Naive thymus-derived CD4-positive, alpha-beta T cell (primary cell): ENCODE measurements around the gene NT5C2. TPM values are rescaled to one million over a fixed set of nuclear protein-coding genes. Genes with fewer than 3 reads are reported as not detected.

Experiments used
- ATAC-seq: fragments of 150-1000 bp; cut with Tn5 transposase; 2 replicates; pipeline ENCODE4 v1.10.0; 2021; ENCODE audit warnings: mild to moderate bottlenecking, moderate library complexity
- CTCF ChIA-PET: fragments of 350-600 bp; sonication (Branson Sonifier 250); formaldehyde crosslinking; loops from one replicate; lab custom pipeline; 2021; ENCODE audit warnings: antibody characterized with exemption; lab: Charles Lee
- POLR2A ChIA-PET: fragments of 350-600 bp; sonication (Branson Sonifier 250); formaldehyde crosslinking; loops from one replicate; lab custom pipeline; 2021; ENCODE audit warnings: antibody characterized with exemption, inconsistent platforms; lab: Charles Lee
- DNase-seq, 9 donors: peaks; one replicate each; pipeline versions ENCODE4 v3.0.0 to v3.0.0-alpha.2; 2020 to 2022; ENCODE audit warnings: mixed read lengths in 1 of 9
- H3K27ac ChIP-seq: one replicate; pipeline ENCODE4 v1.7.0; 2013; ENCODE audit warnings: mild to moderate bottlenecking, low read depth, low read length, moderate library complexity
- H3K27me3 ChIP-seq, 2 donors: one replicate each; pipeline ENCODE4 v1.7.0; 2013; ENCODE audit warnings: low read length in 2 of 2, mild to moderate bottlenecking in 2 of 2, moderate library complexity in 2 of 2; ENCODE audit not compliant: control insufficient read depth in 2 of 2, insufficient read depth in 2 of 2
- H3K36me3 ChIP-seq, 3 experiments: 1 replicate in 2 of 3; 2 replicates in 1 of 3; pipeline ENCODE4 v1.7.0; 2013; ENCODE audit warnings: low read length in 3 of 3, mild to moderate bottlenecking in 3 of 3, moderate library complexity in 1 of 3; ENCODE audit not compliant: insufficient read depth in 3 of 3, control insufficient read depth in 2 of 3
- H3K4me1 ChIP-seq, 2 donors: one replicate each; pipeline ENCODE4 v1.7.0; 2013; ENCODE audit warnings: low read length in 2 of 2, mild to moderate bottlenecking in 2 of 2, moderate library complexity in 1 of 2; ENCODE audit not compliant: control insufficient read depth in 2 of 2, insufficient read depth in 2 of 2
- H3K4me3 ChIP-seq: 2 replicates; pipeline ENCODE4 v1.7.0; 2013; ENCODE audit warnings: mild to moderate bottlenecking, low read length
- H3K9me3 ChIP-seq, 3 experiments: 1 replicate in 2 of 3; 2 replicates in 1 of 3; pipeline ENCODE4 v1.7.0; 2013; ENCODE audit warnings: low read length in 3 of 3; ENCODE audit not compliant: control insufficient read depth in 2 of 3
- H3K27ac Mint-ChIP-seq, 9 donors: one replicate each; pipeline ENCODE4 v1.8.0; 2020 to 2022; ENCODE audit warnings: mixed read lengths in 9 of 9, mild to moderate bottlenecking in 8 of 9, moderate library complexity in 5 of 9, inconsistent platforms in 2 of 9
- H3K27me3 Mint-ChIP-seq, 5 donors: one replicate each; pipeline ENCODE4 v1.8.0; 2021 to 2022; ENCODE audit warnings: mixed read lengths in 5 of 5, mild to moderate bottlenecking in 1 of 5
- H3K36me3 Mint-ChIP-seq, 5 donors: one replicate each; pipeline ENCODE4 v1.8.0; 2020 to 2022; ENCODE audit warnings: mixed read lengths in 5 of 5, mild to moderate bottlenecking in 3 of 5, inconsistent platforms in 1 of 5
- H3K4me1 Mint-ChIP-seq, 7 donors: one replicate each; pipeline ENCODE4 v1.8.0; 2020 to 2022; ENCODE audit warnings: mixed read lengths in 7 of 7, mild to moderate bottlenecking in 3 of 7, inconsistent platforms in 1 of 7
- H3K4me3 Mint-ChIP-seq, 10 donors: one replicate each; pipeline ENCODE4 v1.8.0; 2020 to 2022; ENCODE audit warnings: mild to moderate bottlenecking in 10 of 10, mixed read lengths in 10 of 10, moderate library complexity in 6 of 10, inconsistent platforms in 2 of 10
- H3K9me3 Mint-ChIP-seq, 11 donors: one replicate each; pipeline ENCODE4 v1.8.0; 2020 to 2022; ENCODE audit warnings: mixed read lengths in 11 of 11, mild to moderate bottlenecking in 4 of 11, inconsistent platforms in 1 of 11, moderate library complexity in 1 of 11
- intact Hi-C, 2 donors: fragments of 100-400 bp; cut with micrococcal nuclease; formaldehyde crosslinking; loops; one replicate each; pipeline ENCODE4 v1.15.1; 2023
- polyA plus RNA-seq, 2 donors: library from polyadenylated mRNA; unstranded; fragments of 300-500 nt; fragmentation: Illumina TruSeq; gene quantifications; one replicate each; pipeline ENCODE4 v1.2.3, GENCODE V29; 2021
- total RNA-seq, 6 experiments: library from RNA in 5 of 6; stranded (reverse) in 5 of 6; gene quantifications; 1 replicate in 5 of 6; 2 replicates in 1 of 6; pipeline ENCODE4 v1.2.3 and lab custom pipeline; 2021 to 2026

NT5C2 gene
- total and polyA plus RNA-seq, 7 experiments from 2014 or later, result 48.7 to 87.8 (median 68.9) TPM

DNA sequence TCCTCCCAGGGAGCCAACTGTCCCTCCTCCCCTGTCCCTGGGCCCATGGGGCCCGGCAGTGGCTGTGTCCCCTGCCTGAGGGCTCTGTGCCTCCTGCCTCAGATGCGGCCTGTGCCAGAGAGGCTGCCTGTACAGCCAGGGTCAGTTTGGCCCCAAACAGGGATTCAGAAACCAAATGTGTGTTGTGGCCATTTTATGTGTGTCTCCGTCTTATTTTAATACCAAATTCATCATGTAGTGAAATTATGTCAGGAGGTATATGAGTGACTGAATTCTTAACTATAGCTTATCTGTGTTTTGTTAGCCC, 114.8 kb downstream of the NT5C2 start:
- Histone ChIP-seq H3K9me3 (no peaks in the 10 kb centered on the region), H3K27me3 (no peaks in the 10 kb centered on the region), H3K4me3 (no peak overlapping the region), H3K4me1 (no peaks in the 10 kb centered on the region), H3K27ac (no peak overlapping the region), H3K36me3 (peaks cover 0 to 37% (median 0%) of the 10 kb centered on the region in 3 experiments)
- H3K27me3 Mint-ChIP-seq, result no peaks in the 10 kb centered on the region
- ATAC-seq (no peak), DNase-seq (no peak)
- CTCF ChIA-PET, result no interaction called here
- peaks cover 0 to 5% (median 0%) of the 10 kb centered on the region in 7 donors for H3K4me1 Mint-ChIP-seq
- no peaks in the 10 kb centered on the region for H3K9me3 Mint-ChIP-seq
- peaks cover under 1 to 45% (median 13%) of the 10 kb centered on the region in 5 donors for H3K36me3 Mint-ChIP-seq
- intact Hi-C loops, result no loop called here
- no peak overlapping the region for H3K27ac Mint-ChIP-seq
- POLR2A ChIA-PET, result interaction anchor here (0.7 kb wide), 1 partner anchor 9 kb away, joined by 3 read pairs; no protein-coding TSS in a partner anchor
- H3K4me3 Mint-ChIP-seq, result no peak overlapping the region

DNA sequence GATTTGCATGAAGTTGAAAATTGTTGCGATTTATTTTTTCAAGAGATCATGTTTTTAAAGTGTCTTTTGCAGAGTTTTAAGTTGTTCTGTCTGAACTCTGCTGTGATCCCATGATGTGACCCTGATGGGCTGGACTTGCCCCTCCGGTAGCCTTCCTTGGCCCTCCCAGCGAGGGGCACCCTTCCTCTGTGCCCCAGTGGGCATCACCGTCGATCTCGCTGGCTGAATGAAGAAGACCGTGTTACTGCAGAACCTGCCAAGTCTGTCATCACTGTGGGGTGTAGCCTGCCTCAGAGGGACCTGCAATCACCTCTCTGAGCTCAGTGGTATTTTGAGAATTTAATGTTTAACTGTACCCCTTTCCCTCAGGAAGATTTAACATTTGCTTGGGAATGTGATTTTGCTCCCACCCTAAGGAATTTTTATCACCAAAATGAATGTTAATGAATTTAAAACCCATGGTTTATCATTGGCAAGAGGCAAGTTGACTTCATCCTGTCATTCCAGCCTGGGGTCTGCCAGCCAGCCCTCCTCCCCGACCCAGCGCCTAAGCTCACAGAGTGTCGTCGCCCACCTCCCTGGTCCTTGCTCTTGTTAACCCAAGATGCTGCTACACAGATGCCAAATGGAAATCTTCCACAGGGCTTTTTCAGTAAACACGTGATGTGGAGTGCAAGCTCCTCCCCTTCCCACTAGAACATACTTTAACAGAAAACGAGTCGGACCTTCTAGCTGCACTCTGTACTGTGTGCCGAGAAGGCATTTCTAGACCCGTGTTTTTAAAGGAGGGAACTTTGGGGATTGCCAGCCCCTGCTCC, 115.4 kb downstream of the NT5C2 start:
- ChIA-PET CTCF (no interaction called here), POLR2A (no interaction called here)
- peak overlapping the region in 1 of 9 donors; percentile 49 for H3K27ac Mint-ChIP-seq
- Histone ChIP-seq H3K27ac (no peak overlapping the region), H3K9me3 (no peaks in the 10 kb centered on the region), H3K27me3 (no peaks in the 10 kb centered on the region), H3K4me1 (no peaks in the 10 kb centered on the region), H3K36me3 (peaks cover 0 to 37% (median 0%) of the 10 kb centered on the region in 3 experiments), H3K4me3 (no peak overlapping the region)
- DNase-seq (no peak), ATAC-seq (no peak)
- intact Hi-C loops, result no loop called here
- H3K36me3 Mint-ChIP-seq, result peaks cover 0 to 49% (median 13%) of the 10 kb centered on the region in 5 donors
- H3K4me3 Mint-ChIP-seq, result no peak overlapping the region
- H3K4me1 Mint-ChIP-seq, result peaks cover 0 to 5% (median 0%) of the 10 kb centered on the region in 7 donors
- no peaks in the 10 kb centered on the region for H3K27me3 Mint-ChIP-seq
- H3K9me3 Mint-ChIP-seq, result no peaks in the 10 kb centered on the region

DNA sequence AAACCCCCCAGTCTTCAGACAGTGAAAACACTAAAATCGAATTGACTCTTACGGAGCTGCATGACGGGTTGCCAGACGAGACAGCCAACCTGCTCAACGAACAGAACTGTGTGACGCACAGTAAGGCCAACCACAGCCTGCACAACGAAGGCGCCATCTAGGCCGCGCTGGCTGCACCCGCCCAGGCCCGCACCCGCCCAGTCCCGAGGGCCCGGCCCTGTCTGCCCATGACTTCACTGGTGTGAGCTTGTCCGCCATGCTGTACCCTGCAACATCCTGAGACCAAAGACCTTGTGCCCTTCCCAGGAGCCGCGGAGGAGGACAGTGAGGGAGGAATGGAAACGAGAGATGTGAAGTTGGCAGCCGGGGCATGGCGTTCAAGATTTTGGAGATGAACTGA, 116.1 kb downstream of the NT5C2 start:
- CTCF ChIA-PET, result no interaction called here
- Mint-ChIP-seq H3K4me1 (peaks cover 0 to 5% (median 0%) of the 10 kb centered on the region in 7 donors), H3K4me3 (no peak overlapping the region)

DNA sequence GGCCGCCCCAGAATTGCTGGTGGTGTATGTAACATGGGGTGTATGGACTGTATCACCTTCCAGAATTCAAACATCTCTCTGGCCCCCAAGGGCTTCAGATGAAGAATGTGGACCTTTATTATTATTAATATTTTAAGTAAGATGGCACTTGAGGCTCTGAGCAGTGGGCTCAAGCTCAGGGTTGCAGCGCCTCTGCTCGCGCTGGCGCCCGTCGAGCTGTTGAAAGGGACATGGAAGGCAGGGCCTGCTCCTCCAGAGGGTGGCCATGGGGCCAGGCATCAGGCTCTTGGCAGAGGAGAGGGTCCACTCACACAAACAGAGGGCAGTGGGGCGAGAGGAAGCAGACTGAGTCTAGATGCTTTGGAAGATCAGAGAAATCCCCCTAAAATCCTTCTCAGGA, 120.2 kb downstream of the NT5C2 start:
- intact Hi-C loops, result no loop called here
- ATAC-seq (no peak), DNase-seq (no peak)
- H3K27ac ChIP-seq, result no peak overlapping the region
- Mint-ChIP-seq H3K27ac (no peak overlapping the region), H3K4me3 (no peak overlapping the region), H3K9me3 (no peaks in the 10 kb centered on the region), H3K27me3 (no peaks in the 10 kb centered on the region), H3K4me1 (peaks cover 11 to 31% (median 23%) of the 10 kb centered on the region in 7 donors), H3K36me3 (peaks cover 1 to 40% (median 13%) of the 10 kb centered on the region in 5 donors)
- H3K9me3 ChIP-seq, result no peaks in the 10 kb centered on the region
- ChIA-PET POLR2A (interaction anchor here (0.9 kb wide), 1 partner anchor 17 kb away, joined by 3 read pairs; no protein-coding TSS in a partner anchor), CTCF (no interaction called here)
- no peak overlapping the region for H3K4me3 ChIP-seq
- no peaks in the 10 kb centered on the region for H3K27me3 ChIP-seq
- peaks cover 0 to 23% (median 0%) of the 10 kb centered on the region in 3 experiments for H3K36me3 ChIP-seq
- H3K4me1 ChIP-seq, result no peaks in the 10 kb centered on the region

More for the DNA sequence above, 116.1 kb downstream of the NT5C2 start:
- Mint-ChIP-seq H3K27me3 (no peaks in the 10 kb centered on the region), H3K36me3 (peaks cover 0 to 49% (median 13%) of the 10 kb centered on the region in 5 donors), H3K9me3 (no peaks in the 10 kb centered on the region), H3K27ac (peak overlapping the region in 1 of 9 donors; percentile 65)
- Histone ChIP-seq H3K27me3 (no peaks in the 10 kb centered on the region), H3K4me1 (no peaks in the 10 kb centered on the region), H3K27ac (no peak overlapping the region), H3K4me3 (no peak overlapping the region), H3K36me3 (peaks cover 0 to 38% (median 0%) of the 10 kb centered on the region in 3 experiments), H3K9me3 (no peaks in the 10 kb centered on the region)
- no peak for ATAC-seq
- POLR2A ChIA-PET, result no interaction called here
- DNase-seq, result no peak
- intact Hi-C loops, result no loop called here

DNA sequence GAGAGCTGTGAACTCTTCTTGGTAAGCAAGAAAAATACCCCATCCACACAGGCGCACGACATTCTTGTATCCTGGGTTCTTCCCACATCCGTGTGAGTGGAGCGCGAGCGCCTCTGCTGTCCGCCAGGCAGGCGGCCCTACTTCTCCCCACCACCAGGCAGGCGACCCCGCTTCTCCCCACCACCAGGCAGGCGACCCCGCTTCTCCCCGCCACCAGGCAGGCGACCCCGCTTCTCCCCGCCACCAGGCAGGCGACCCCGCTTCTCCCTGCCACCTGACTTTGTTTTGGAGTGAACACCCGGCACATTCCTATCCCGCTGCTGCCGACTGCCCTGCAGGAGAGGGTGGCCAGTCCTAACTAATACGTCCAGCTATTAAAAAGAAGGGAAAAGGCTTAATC, 120.8 kb downstream of the NT5C2 start:
- Mint-ChIP-seq H3K27ac (no peak overlapping the region), H3K4me1 (peaks cover 14 to 35% (median 23%) of the 10 kb centered on the region in 7 donors), H3K36me3 (peaks cover 1 to 34% (median 9%) of the 10 kb centered on the region in 5 donors), H3K4me3 (no peak overlapping the region), H3K27me3 (no peaks in the 10 kb centered on the region), H3K9me3 (no peaks in the 10 kb centered on the region)
- ATAC-seq (no peak), DNase-seq (no peak)
- Histone ChIP-seq H3K4me3 (no peak overlapping the region), H3K36me3 (peaks cover 0 to 17% (median 0%) of the 10 kb centered on the region in 3 experiments), H3K9me3 (no peaks in the 10 kb centered on the region), H3K4me1 (no peaks in the 10 kb centered on the region), H3K27ac (no peak overlapping the region), H3K27me3 (no peaks in the 10 kb centered on the region)
- ChIA-PET CTCF (interaction anchor here (0.7 kb wide), 1 partner anchor 1239 kb away, joined by 3 read pairs; no protein-coding TSS in a partner anchor), POLR2A (interaction anchor here (0.9 kb wide), 1 partner anchor 18 kb away, joined by 3 read pairs; no protein-coding TSS in a partner anchor)
- intact Hi-C loops, result no loop called here

DNA sequence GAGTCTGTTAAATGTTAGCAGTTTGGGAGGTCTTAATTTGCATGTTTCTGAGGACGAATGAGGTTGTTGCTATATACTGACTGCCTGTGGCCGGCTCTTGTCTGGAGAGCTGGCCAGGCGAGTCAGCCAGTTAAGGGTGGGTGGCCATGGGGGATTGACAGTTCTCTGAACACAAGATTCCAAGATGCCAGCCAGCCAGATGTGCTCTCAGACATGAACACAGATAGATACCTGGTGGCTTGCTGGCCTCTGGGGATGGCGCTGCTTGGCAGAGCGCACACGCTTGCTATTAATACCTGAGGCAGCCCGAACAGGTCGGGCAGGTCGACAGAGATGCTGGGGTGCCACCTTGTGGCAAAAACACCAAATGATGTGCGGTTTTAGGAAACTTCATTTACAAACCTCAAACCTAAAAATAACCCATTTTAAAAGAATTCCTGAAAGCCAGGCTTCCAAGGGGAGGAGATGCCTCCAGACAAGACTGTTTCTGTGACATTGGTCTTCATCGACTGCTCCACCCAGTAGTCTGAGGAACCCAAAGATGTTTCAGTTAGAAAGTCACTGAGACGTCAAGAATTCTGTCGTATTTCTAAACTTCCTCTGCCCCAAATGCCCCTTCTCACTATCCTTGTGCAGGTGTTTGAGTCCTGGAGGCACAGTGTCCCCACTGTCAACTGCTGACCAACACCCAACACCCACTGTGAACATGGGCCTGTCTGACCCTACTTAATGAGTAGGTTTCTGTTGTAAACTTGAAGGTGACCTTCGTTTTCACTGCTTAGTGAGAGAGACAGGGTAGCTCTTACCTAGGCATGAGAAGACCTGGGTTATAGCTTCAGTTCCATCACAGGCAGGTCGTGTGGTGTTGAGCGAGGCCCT, 123.4 kb downstream of the NT5C2 start:
- Histone ChIP-seq H3K9me3 (no peaks in the 10 kb centered on the region), H3K27ac (no peak overlapping the region), H3K4me3 (no peak overlapping the region), H3K36me3 (peaks cover 0 to 3% (median 0%) of the 10 kb centered on the region in 3 experiments), H3K4me1 (no peaks in the 10 kb centered on the region), H3K27me3 (no peaks in the 10 kb centered on the region)
- Mint-ChIP-seq H3K4me1 (peaks cover 16 to 35% (median 23%) of the 10 kb centered on the region in 7 donors), H3K27me3 (no peaks in the 10 kb centered on the region), H3K9me3 (no peaks in the 10 kb centered on the region), H3K36me3 (peaks cover 0 to 18% (median 0%) of the 10 kb centered on the region in 5 donors), H3K27ac (peak overlapping the region in 6 of 9 donors; percentile 16 to 75 (median 62)), H3K4me3 (peak overlapping the region in 3 of 10 donors; percentile 21 to 61 (median 33))
- ATAC-seq, result peak; percentile 89
- ChIA-PET CTCF (interaction anchor here (0.5 to 4.1 kb wide), 6 partner anchors 9 to 896 kb away, joined by 3 to 27 read pairs (median 4); partner anchors contain the start of genes CNNM2 and CYP17A1), POLR2A (interaction anchor here (0.6 to 1.0 kb wide), 3 partner anchors 12 to 152 kb away, joined by 3 to 4 read pairs (median 3); partner anchors contain the start of gene CNNM2)
- intact Hi-C loops, result loop anchor here (1.0 to 10.0 kb wide), 7 partner anchors 15 to 416 kb away; no protein-coding TSS in a partner anchor
- DNase-seq, result peak; percentile 48 to 75 (median 68)
